Activated T-helper 17 cell treated with anti-CD3 and anti-CD28 coated beads, Interleukin-2, amount 50 U/mL, for 72 hours (primary cell): ENCODE measurements around the gene SHC2. TPM values are rescaled to one million over a fixed set of nuclear protein-coding genes. Genes with fewer than 3 reads are reported as not detected.

Experiments used
- ATAC-seq: fragments of 150-1000 bp; cut with Tn5 transposase; replicated peaks from 2 replicates; pipeline ENCODE4 v1.10.0; 2021; ENCODE audit warnings: mild to moderate bottlenecking, moderate library complexity
- H3K27ac Mint-ChIP-seq: one replicate; pipeline ENCODE4 v1.8.0; 2022; ENCODE audit warnings: mixed read lengths
- H3K27me3 Mint-ChIP-seq: one replicate; pipeline ENCODE4 v1.8.0; 2022; ENCODE audit warnings: mixed read lengths
- H3K36me3 Mint-ChIP-seq: one replicate; pipeline ENCODE4 v1.8.0; 2022; ENCODE audit warnings: low read depth, mild to moderate bottlenecking, mixed read lengths
- H3K4me1 Mint-ChIP-seq: one replicate; pipeline ENCODE4 v1.8.0; 2022; ENCODE audit warnings: mixed read lengths
- H3K4me3 Mint-ChIP-seq: one replicate; pipeline ENCODE4 v1.8.0; 2022; ENCODE audit warnings: mild to moderate bottlenecking, mixed read lengths
- H3K9me3 Mint-ChIP-seq: one replicate; pipeline ENCODE4 v1.8.0; 2022; ENCODE audit warnings: mixed read lengths
- total RNA-seq, 2 donors: library from RNA; stranded (reverse); gene quantifications; one replicate each; pipeline ENCODE4 v1.2.3, GENCODE V29; 2022

The SHC2 gene
- total RNA-seq, 2 donors from 2014 or later = 0.26 TPM; not detected in 1

DNA sequence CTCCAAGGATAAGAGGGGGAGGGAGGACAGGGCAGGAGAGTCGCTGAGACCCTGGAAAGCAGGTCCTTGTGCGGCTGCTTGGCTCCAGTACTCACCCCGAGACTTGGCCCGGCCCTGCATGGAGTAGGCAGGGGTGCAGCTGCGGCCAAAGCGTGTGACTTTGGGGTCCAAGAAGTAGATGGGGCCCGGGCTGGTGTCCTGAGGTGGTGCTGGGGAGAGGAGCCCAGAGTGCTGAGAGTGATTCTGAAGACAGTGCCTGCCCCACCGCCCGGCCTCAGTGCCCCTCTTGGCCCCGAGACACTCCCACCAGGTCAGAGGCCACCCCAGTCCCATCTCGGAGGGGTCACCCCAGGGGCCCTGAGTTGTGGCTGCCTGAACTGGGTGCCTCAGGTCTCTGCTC is 6.7 kb upstream of the SHC2 start:
- no peaks in the 10 kb centered on the region for H3K9me3 Mint-ChIP-seq
- H3K4me1 Mint-ChIP-seq = no peaks in the 10 kb centered on the region
- H3K4me3 Mint-ChIP-seq = no peak overlapping the region
- H3K27me3 Mint-ChIP-seq = no peaks in the 10 kb centered on the region
- no peak for ATAC-seq
- no peaks in the 10 kb centered on the region for H3K36me3 Mint-ChIP-seq
- no peak overlapping the region for H3K27ac Mint-ChIP-seq

DNA sequence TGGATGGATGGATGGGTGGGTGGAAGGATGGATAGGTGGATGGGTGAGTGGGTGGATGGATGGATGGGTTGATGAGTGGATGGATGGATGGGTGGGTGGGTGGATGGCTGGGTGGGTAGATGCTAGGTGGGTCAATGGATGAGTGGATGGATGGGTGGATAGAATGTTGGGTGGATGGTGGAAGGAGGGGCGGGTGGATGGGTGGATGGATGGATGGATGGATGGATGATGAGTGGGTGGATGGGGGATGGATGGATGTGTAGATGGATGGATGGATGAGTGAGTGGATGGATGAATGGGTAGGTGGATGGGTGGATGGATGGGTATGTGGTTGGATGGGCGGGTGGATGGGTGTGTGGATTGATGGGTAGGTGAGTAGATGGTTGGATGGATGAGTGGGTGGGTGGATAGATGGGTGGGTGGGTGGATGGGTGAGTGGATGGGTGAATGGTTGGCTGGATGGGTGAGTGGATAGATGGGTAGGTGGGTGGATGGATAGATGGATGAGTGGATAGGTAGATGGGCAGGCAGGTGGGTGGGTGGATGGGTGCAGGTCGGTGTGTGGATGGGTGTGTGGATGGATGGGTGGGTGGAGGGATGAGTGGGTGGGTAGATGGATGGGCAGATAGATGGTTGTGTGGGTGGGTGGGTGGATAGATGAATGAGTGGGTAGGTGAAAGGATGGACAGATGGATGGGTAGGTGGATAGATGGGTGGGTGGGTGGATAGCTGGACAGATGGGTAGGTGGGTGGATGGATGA is 4.4 kb upstream of the SHC2 start:
- no peaks in the 10 kb centered on the region for H3K27me3 Mint-ChIP-seq

DNA sequence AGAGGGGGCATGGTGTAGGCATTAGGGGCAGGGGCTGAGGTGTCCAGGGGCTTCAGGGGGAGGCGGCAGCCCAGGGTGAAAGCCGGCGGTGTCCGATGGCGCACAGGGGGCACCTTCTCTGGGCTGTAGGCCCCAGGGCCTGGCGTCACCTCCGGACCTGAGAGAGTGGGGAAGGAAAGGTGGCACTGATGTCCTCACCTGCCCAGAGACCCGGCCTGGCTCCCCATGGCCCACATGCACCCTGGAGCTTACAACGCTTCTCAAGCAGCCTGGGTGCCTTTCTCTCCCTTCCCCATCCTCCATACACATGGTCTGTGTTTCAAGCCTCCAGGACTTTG is 3.3 kb upstream of the SHC2 start:
- no peak overlapping the region for H3K27ac Mint-ChIP-seq
- H3K4me1 Mint-ChIP-seq = no peaks in the 10 kb centered on the region
- no peaks in the 10 kb centered on the region for H3K27me3 Mint-ChIP-seq
- no peaks in the 10 kb centered on the region for H3K9me3 Mint-ChIP-seq
- no peaks in the 10 kb centered on the region for H3K36me3 Mint-ChIP-seq
- ATAC-seq = no peak
- H3K4me3 Mint-ChIP-seq = no peak overlapping the region

More for the DNA sequence above, 4.4 kb upstream of the SHC2 start:
- no peaks in the 10 kb centered on the region for H3K4me1 Mint-ChIP-seq
- H3K27ac Mint-ChIP-seq = no peak overlapping the region
- no peaks in the 10 kb centered on the region for H3K9me3 Mint-ChIP-seq
- H3K36me3 Mint-ChIP-seq = no peaks in the 10 kb centered on the region
- no peak overlapping the region for H3K4me3 Mint-ChIP-seq
- no peak for ATAC-seq

DNA sequence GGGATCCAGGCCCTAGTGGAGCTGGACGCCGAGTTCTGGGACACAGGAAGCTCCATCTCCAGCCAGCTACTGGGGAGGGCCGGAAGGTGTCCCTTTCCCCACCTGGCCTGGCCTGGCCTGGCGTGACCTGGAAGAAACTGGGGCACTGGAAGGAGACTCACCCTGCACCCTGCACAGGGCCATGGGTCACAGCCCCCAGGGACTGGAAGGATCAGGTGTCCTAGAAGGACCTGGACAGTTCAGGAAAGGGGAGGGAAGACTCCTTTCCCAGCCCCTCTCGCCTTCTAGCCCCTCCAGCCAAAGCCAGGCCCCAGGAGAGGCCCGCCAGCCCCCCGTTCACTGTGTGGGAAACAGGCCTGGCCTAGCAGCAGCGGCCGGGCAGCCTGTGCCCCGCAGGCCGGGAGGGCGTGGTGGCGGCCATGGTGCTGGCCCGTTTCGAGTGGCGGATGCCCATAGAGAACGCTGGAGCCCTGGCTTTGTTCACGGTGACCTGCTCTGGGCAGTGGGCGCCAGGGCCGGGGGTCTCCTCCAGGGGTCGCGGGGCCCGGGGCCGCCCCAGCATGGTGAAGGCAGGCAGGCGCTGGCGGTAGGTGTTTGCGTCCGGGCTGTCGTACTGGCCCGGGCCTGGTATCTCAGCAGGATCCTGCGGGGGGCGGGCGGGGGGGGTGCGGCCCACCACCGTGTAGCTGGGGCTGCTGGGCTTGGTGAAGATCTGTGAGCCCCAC is 2.8 kb upstream of the SHC2 start:
- H3K36me3 Mint-ChIP-seq = no peaks in the 10 kb centered on the region
- ATAC-seq = no peak
- no peaks in the 10 kb centered on the region for H3K27me3 Mint-ChIP-seq
- H3K4me3 Mint-ChIP-seq = no peak overlapping the region
- H3K9me3 Mint-ChIP-seq = no peaks in the 10 kb centered on the region
- no peak overlapping the region for H3K27ac Mint-ChIP-seq
- no peaks in the 10 kb centered on the region for H3K4me1 Mint-ChIP-seq

DNA sequence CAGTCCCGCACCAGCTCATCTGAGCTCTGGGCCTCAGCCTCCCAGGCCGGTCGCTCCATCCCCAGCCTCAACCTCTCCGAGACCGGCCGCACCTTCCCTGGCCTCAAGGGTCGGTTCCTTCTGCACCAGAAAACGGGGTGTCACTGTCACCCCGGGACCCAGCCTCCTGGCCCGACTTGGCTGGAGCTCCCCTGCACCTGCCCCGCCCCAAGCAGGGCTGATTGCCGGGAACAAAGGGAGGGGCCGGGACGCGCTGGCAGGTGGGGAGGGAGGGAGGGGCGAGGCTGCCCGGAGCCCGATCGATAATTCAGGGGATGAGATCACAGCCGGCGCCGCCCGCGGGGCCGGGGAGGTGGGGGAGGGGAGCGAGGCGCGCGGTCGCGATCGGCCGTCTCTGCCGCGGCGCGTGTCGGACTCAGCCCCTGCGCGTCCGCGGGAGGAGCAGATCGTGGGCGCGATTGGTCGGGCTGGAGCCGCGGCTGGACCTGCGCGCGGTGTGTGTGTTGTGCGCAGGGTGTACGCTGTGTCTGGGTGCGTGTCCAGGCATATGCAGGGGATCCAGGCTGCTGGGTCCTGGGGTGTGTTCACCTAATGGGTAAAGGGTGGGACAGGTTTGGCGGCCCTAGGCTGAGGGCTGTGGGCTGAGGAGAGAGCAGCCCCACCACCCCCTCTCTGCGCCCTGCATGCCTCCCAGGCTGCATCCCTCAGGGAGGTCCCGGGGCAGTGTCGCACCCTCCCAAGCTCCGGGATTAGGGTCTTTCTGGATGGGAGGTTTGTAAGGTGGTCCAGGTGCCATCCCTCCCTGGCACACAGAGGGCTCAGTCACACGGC is 1.1 kb upstream of the SHC2 start:
- H3K4me3 Mint-ChIP-seq = peak overlapping the region; percentile 20
- H3K27me3 Mint-ChIP-seq = peaks cover 4% of the 10 kb centered on the region
- H3K27ac Mint-ChIP-seq = no peak overlapping the region
- H3K4me1 Mint-ChIP-seq = no peaks in the 10 kb centered on the region
- ATAC-seq = no peak
- H3K9me3 Mint-ChIP-seq = no peaks in the 10 kb centered on the region
- H3K36me3 Mint-ChIP-seq = no peaks in the 10 kb centered on the region

DNA sequence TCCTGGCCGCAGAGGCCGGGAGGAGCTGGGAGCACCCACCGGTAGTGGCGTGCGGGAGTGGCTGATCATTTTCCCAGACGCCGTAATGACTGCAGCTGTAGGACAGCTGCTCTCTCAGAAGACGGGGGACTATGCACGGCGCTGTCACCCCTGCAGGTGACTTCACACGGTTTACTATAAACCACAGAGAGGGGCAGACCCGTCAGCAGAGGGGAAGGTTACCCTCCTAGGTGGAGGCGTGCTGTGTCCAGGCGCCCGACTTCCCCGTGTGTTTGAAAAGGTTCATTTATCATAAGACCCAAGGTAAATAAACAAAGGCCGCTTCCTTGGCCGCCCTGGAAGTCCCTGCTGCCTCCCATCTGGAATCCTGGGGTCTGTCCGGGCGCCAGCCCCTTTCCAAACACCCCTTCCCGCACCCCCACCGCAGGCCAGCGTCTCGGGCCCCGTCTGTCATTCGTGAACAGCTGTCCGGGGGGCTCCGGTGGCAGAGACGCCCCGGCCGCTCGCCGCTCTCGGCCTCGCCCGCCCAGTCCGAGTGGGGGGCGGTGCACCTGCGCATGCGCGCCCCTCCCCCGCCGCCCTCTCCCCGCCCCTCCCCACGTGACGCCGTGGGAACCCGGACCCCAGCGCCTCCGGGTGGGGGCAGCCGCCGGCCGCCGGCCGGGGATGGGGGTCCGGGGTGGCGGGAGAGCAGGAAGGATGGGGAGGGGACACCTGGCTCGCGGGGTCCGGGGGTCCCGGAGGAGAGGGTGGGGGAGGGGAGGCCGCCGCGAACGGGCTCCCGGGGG is 915 bp downstream of the SHC2 start:
- H3K9me3 Mint-ChIP-seq = no peaks in the 10 kb centered on the region
- ATAC-seq = peak; percentile 38
- H3K27ac Mint-ChIP-seq = no peak overlapping the region
- H3K36me3 Mint-ChIP-seq = no peaks in the 10 kb centered on the region
- H3K4me1 Mint-ChIP-seq = no peaks in the 10 kb centered on the region
- peak overlapping the region; percentile 41 for H3K4me3 Mint-ChIP-seq
- peaks cover 4% of the 10 kb centered on the region for H3K27me3 Mint-ChIP-seq

DNA sequence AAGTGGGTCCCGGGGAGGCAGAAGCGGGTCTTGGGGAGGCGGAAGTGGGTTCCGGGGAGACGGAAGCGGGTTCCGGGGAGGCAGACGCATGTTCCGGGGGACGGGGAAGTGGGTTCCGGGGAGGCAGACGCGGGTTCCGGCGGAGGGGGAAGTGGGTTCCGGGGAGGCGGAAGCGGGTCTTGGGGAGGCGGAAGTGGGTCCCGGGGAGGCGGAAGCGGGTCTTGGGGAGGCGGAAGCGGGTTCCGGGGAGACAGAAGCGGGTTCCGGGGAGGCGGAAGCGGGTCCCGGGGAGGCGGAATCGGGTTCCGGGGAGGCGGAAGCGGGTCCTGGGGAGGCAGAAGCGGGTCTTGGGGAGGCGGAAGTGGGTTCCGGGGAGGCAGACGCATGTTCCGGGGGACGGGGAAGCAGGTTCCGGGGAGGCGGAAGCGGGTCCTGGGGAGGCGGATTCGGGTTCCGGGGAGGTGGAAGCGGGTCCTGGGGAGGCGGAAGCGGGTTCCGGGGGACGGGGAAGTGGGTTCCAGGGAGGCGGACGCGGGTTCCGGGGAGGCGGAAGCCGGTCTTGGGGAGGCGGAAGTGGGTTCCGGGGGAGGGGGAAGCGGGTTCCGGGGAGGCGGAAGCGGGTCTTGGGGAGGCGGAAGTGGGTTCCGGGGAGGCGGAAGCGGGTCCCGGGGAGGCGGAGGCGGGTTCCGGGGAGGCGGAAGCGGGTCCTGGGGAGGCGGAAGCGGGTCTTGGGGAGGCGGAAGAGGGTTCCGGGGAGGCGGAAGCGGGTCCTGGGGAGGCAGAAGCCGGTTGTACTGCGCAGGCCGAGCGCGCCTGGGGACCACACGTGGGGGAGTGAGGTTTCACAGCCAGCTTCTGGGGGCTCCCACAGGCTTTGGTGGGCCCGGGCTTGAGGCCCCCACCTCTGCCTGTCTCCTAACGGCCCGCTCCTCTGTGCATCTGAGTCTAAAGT is 2.5 kb downstream of the SHC2 start:
- H3K9me3 Mint-ChIP-seq = no peaks in the 10 kb centered on the region
- ATAC-seq = no peak
- H3K4me3 Mint-ChIP-seq = no peak overlapping the region
- H3K27ac Mint-ChIP-seq = no peak overlapping the region
- H3K4me1 Mint-ChIP-seq = no peaks in the 10 kb centered on the region
- H3K36me3 Mint-ChIP-seq = no peaks in the 10 kb centered on the region
- peaks cover 4% of the 10 kb centered on the region for H3K27me3 Mint-ChIP-seq

DNA sequence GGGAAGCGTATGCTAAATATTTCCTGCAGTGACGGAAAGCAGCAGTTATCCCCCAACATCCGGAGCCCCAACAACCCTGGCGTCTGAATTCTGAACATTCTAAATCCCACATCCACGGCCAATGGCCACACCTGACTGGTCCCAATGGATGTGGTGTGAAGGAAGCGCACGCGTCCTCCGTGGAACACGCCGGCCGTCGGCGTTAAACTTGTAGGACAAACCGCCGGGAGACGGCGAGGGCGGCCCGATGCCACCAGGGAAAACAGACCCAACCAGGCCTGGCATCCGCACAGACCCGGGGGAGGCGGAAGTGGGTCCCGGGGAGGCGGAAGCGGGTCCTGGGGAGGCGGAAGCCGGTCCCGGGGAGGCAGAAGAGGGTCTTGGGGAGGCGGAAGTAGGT is 3.2 kb downstream of the SHC2 start:
- Mint-ChIP-seq H3K4me1 (no peaks in the 10 kb centered on the region), H3K4me3 (no peak overlapping the region), H3K9me3 (no peaks in the 10 kb centered on the region), H3K27ac (no peak overlapping the region), H3K27me3 (peaks cover 4% of the 10 kb centered on the region), H3K36me3 (no peaks in the 10 kb centered on the region)
- no peak for ATAC-seq

DNA sequence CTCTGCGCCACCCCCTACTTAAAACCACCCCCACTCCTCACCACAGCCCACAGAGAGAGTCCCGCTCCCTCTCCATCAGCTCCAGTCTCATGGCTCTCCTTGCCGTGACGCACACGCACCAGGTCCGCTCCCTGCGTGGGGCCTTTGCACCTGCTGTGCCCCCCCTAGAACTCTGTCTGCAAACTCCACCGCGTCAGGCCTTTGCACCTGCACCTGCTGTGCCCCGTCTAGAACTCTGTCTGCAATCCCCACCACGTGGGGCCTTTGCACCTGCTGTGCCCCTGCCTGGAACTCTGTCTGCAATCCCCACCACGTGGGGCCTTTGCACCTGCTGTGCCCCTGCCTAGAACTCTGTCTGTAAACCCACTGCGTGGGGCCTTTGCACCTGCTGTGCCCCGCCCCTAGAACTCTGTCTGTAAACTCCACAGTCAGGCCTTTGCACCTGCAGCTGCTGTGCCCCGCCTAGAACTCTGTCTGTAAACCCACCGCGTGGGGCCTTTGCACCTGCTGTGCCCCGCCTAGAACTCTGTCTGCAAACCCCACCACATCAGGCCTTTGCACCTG is 4.2 kb downstream of the SHC2 start:
- H3K27me3 Mint-ChIP-seq = peaks cover 4% of the 10 kb centered on the region
- H3K9me3 Mint-ChIP-seq = no peaks in the 10 kb centered on the region
- H3K4me1 Mint-ChIP-seq = no peaks in the 10 kb centered on the region
- H3K36me3 Mint-ChIP-seq = no peaks in the 10 kb centered on the region
- ATAC-seq = no peak
- no peak overlapping the region for H3K27ac Mint-ChIP-seq
- H3K4me3 Mint-ChIP-seq = no peak overlapping the region

DNA sequence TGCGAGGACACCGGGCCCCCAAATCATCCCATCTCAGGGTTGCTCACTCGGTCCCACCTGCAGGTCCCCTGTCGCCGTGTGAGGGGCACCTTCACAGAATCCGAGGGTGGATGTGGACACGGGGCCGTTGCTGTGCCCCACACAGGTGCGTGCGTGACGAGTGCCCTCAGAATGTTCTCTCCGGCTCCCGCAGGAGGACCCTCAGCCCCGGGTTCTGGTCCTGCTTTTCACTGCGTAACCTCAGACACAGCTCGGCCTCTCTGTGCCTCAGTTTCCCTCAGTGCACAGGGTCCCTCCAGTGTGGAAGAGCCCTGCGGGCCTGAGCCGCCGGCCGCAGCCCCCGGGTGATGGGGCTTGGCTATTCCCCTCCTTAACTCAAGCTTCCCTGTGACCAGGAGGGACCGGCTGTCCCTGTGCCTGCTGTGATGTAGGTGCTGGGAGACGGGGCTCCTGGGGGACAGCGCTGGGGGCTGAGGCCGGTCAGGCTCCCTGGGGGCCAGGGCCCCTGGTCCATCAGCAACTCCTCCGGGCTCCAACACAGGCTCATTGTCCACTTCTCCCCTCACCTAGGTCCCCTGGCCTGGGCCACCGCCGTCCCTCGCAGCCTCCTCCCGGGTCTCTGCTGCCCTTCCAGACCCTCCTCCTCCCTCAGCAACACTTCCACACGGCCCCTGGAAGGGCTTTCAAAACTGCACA is 4.8 kb downstream of the SHC2 start:
- Mint-ChIP-seq H3K9me3 (no peaks in the 10 kb centered on the region), H3K4me1 (no peaks in the 10 kb centered on the region), H3K36me3 (no peaks in the 10 kb centered on the region)

DNA sequence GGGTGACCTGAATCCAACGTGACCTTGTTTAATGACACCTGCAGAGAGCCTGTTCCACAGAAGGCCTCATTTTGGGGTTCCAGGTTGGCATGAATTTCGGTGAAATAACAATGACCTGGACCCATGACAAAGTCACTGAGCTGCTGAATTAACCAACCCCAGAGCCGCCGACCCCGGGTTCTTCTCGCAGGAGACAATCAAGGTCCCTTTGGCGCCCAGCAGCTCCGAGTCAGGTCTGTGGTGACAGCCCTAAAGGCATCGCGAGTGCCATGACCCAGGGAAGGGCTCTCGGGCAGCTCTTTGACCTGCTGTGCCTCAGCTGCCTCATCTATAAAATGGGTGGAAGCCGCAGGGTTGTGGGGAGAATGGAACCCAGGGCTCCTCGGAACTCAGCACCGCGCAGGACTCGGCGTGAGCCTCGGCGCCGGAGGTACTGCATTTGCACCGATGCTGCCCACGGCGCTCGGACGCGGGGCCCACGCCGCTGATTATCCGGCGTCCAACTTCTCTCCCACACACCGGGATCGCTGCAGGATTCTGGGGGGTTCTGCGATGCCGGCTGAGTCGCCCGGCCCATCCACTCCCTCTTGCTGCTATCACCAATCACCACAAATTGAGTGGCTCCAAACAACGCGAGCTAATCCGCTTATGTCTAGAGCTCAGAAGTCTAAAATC is 5.7 kb downstream of the SHC2 start:
- H3K27me3 Mint-ChIP-seq = peaks cover 4% of the 10 kb centered on the region
- H3K9me3 Mint-ChIP-seq = no peaks in the 10 kb centered on the region
- no peak for ATAC-seq
- no peak overlapping the region for H3K27ac Mint-ChIP-seq
- no peaks in the 10 kb centered on the region for H3K36me3 Mint-ChIP-seq
- no peak overlapping the region for H3K4me3 Mint-ChIP-seq
- no peaks in the 10 kb centered on the region for H3K4me1 Mint-ChIP-seq

More for the DNA sequence above, 4.8 kb downstream of the SHC2 start:
- no peak overlapping the region for H3K27ac Mint-ChIP-seq
- peaks cover 4% of the 10 kb centered on the region for H3K27me3 Mint-ChIP-seq
- H3K4me3 Mint-ChIP-seq = no peak overlapping the region
- ATAC-seq = no peak

DNA sequence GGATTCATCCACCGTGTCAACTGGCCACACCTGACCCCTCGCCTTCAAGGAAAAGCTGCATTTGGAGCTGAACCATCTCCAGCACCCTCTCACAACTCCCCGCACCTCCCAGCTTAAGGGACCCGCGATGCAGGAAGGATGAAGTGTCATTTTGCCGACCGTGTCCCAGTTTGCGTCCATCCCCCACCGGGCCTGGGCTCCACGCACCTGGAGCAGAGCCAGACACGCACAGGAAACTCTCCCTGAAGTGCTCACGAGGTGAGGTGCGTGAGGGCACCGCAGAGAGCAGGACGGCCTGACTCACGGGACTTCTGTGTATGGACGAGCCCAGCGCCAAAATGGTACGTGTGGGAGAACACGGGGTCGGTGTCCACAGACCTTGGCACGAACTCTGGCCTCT is 7.2 kb downstream of the SHC2 start:
- no peaks in the 10 kb centered on the region for H3K4me1 Mint-ChIP-seq
- no peaks in the 10 kb centered on the region for H3K36me3 Mint-ChIP-seq
- no peaks in the 10 kb centered on the region for H3K9me3 Mint-ChIP-seq
- H3K27ac Mint-ChIP-seq = no peak overlapping the region
- H3K4me3 Mint-ChIP-seq = no peak overlapping the region
- ATAC-seq = no peak
- peaks cover 4% of the 10 kb centered on the region for H3K27me3 Mint-ChIP-seq
